CD1c-positive myeloid dendritic cell (primary cell): Measurements from ENCODE around the gene SLC6A8.
"Not testable (repeated sequence)": the region's sequence is repeated elsewhere in the genome, so short reads cannot be mapped to it uniquely, and the experiment has no call there.

ENCODE experiments used
- DNase-seq: peaks from one replicate; pipeline ENCODE4 v3.0.0-alpha.2; 2016; ENCODE audit errors: extremely low spot score

Gene SLC6A8

GRCh38 chrX:153671589-153672530 lies 15.9 kb upstream of the SLC6A8 start:
- no peak for DNase-seq

- DNase-seq: no peak
These were observed 14.9 kb upstream of the SLC6A8 start for GRCh38 chrX:153672531-153673427.

- no peak for DNase-seq
These were observed 14.1 kb upstream of the SLC6A8 start, which contains the start of gene PNCK for GRCh38 chrX:153673428-153674218. Gene PNCK, minus strand, starts transcription at chrX:153673813. Its CDS starts 737 bp downstream, at chrX:153673076.

- DNase-seq: no peak
These were observed 13.4 kb upstream of the SLC6A8 start for GRCh38 chrX:153674219-153674851.

GRCh38 chrX:153681175-153681574 lies 6.6 kb upstream of the SLC6A8 start:
- DNase-seq: no peak

- DNase-seq: not testable (repeated sequence)
These were observed 4.2 kb upstream of the SLC6A8 start for GRCh38 chrX:153683486-153683885.

GRCh38 chrX:153684467-153685155 lies 3.1 kb upstream of the SLC6A8 start:
- DNase-seq: no peak

GRCh38 chrX:153685156-153685536 lies 2.6 kb upstream of the SLC6A8 start:
- no peak for DNase-seq

- DNase-seq: peak; percentile 29
These were observed 1.7 kb upstream of the SLC6A8 start for GRCh38 chrX:153685751-153686696.

GRCh38 chrX:153686711-153687110 lies 1.0 kb upstream of the SLC6A8 start:
- DNase-seq: no peak

- no peak for DNase-seq
These were observed 345 bp downstream of the SLC6A8 start for GRCh38 chrX:153688071-153688470.

- no peak for DNase-seq
These were observed 780 bp downstream of the SLC6A8 start for GRCh38 chrX:153688506-153688905.

GRCh38 chrX:153688911-153689590 lies 1.3 kb downstream of the SLC6A8 start:
- DNase-seq: no peak

GRCh38 chrX:153689654-153690465 lies 2.1 kb downstream of the SLC6A8 start:
- no peak for DNase-seq

GRCh38 chrX:153690466-153690865 lies 2.7 kb downstream of the SLC6A8 start:
- DNase-seq: no peak

GRCh38 chrX:153691032-153691827 lies 3.5 kb downstream of the SLC6A8 start:
- not testable (repeated sequence) for DNase-seq

GRCh38 chrX:153692003-153692402 lies 4.3 kb downstream of the SLC6A8 start:
- no peak for DNase-seq
